GM23248 (cell line): Measurements from ENCODE around the gene ELMO1. TPM values are rescaled to one million over a fixed set of nuclear protein-coding genes. Genes with fewer than 3 reads are reported as not detected.

Source experiments
- DNase-seq: peaks from one replicate; pipeline ENCODE4 v3.0.0-alpha.2; 2015
- H2AFZ ChIP-seq: fragments of 200-600 bp; sonication (generic); 2 replicates; pipeline ENCODE4 v1.6.1; 2016; ENCODE audit warnings: antibody characterized with exemption
- H3F3A ChIP-seq: fragments of 200-600 bp; sonication (generic); 2 replicates; pipeline ENCODE4 v1.6.1; 2016; ENCODE audit warnings: mild to moderate bottlenecking, antibody characterized with exemption, mixed run types; ENCODE audit not compliant: insufficient read depth
- H3K27ac ChIP-seq: fragments of 200-600 bp; sonication (generic); 2 replicates; pipeline ENCODE4 v1.5.1; 2016; ENCODE audit warnings: mild to moderate bottlenecking
- H3K27me3 ChIP-seq: fragments of 200-600 bp; sonication (generic); replicated peaks from 2 replicates; pipeline ENCODE4 v1.6.1; 2016; ENCODE audit warnings: mild to moderate bottlenecking; ENCODE audit not compliant: insufficient read depth
- H3K36me3 ChIP-seq: fragments of 200-600 bp; sonication (generic); 2 replicates; pipeline ENCODE4 v1.6.1; 2016; ENCODE audit warnings: low read depth, mild to moderate bottlenecking
- H3K4me1 ChIP-seq: fragments of 200-600 bp; sonication (generic); 2 replicates; pipeline ENCODE4 v1.6.1; 2016; ENCODE audit warnings: mild to moderate bottlenecking; ENCODE audit not compliant: insufficient read depth
- H3K4me2 ChIP-seq: fragments of 200-600 bp; sonication (generic); one replicate; pipeline ENCODE4 v1.6.1; 2016; ENCODE audit warnings: mild to moderate bottlenecking; ENCODE audit not compliant: unreplicated experiment
- H3K4me3 ChIP-seq: fragments of 200-600 bp; sonication (generic); 2 replicates; pipeline ENCODE4 v1.5.1; 2016; ENCODE audit warnings: mild to moderate bottlenecking
- H3K79me2 ChIP-seq: fragments of 200-600 bp; sonication (generic); 2 replicates; pipeline ENCODE4 v1.6.1; 2016; ENCODE audit warnings: mild to moderate bottlenecking; ENCODE audit not compliant: insufficient read depth
- H3K9ac ChIP-seq: fragments of 200-600 bp; sonication (generic); 2 replicates; pipeline ENCODE4 v1.6.1; 2016; ENCODE audit warnings: mild to moderate bottlenecking
- H3K9me2 ChIP-seq: fragments of 200-600 bp; sonication (generic); 2 replicates; pipeline ENCODE4 v1.6.1; 2016; ENCODE audit warnings: mixed run types, mild to moderate bottlenecking, moderate library complexity; ENCODE audit not compliant: insufficient read depth
- H3K9me3 ChIP-seq: fragments of 200-600 bp; sonication (generic); one replicate; pipeline ENCODE4 v1.6.1; 2017; ENCODE audit warnings: low read depth
- H4K20me1 ChIP-seq: fragments of 200-600 bp; sonication (generic); 2 replicates; pipeline ENCODE4 v1.6.0; 2016; ENCODE audit not compliant: insufficient read depth
- EZH2 ChIP-seq: fragments of 200-600 bp; sonication (generic); IDR thresholded peaks from 2 replicates; pipeline ENCODE4 v1.6.1; 2018; ENCODE audit warnings: antibody characterized with exemption, mild to moderate bottlenecking; ENCODE audit not compliant: insufficient read depth, poor library complexity, severe bottlenecking
- EZH2phosphoT487 ChIP-seq: fragments of 200-600 bp; sonication (generic); IDR thresholded peaks from 2 replicates; pipeline ENCODE4 v1.6.1; 2018; ENCODE audit warnings: antibody characterized with exemption, moderate library complexity, mild to moderate bottlenecking, low read depth; ENCODE audit not compliant: insufficient read depth
- WGBS, 2 experiments: methylation state at CpG; one replicate each; pipeline ENCODE4 v1.1.6; 2015 to 2017; ENCODE audit warnings: low lambda C conversion rate in 2 of 2, low coverage in 1 of 2; ENCODE audit errors: missing lambda C conversion rate in 2 of 2; 5-methylcytosine and 5-hydroxymethylcytosine counted together
- in situ Hi-C: fragments of 300-500 bp; cut with MboI; formaldehyde crosslinking; loops from 2 replicates; pipeline ENCODE4 v1.15.0; 2020
- polyA plus RNA-seq: library from polyadenylated mRNA; unstranded; fragments of >200 nt; fragmentation: Nextera tagmentation; extraction: Ambion mirVana; gene quantifications from 2 replicates; pipeline ENCODE4 v1.2.1, GENCODE V29; 2016
- total RNA-seq: library from RNA; depleted of rRNA; stranded (reverse); fragments of >200 nt; shearing (Covaris generic); gene quantifications from 2 replicates; pipeline ENCODE4 v1.2.3, GENCODE V29; 2014

ELMO1 gene
- total and polyA plus RNA-seq, 2 experiments from 2014 or later: not detected

- Histone ChIP-seq H3K27ac (no peak overlapping the region), H3K4me1 (no peaks in the 10 kb centered on the region), H3K4me3 (no peak overlapping the region), H3K9me3 (no peaks in the 10 kb centered on the region), H3K79me2 (no peaks in the 10 kb centered on the region), H3K4me2 (no peak overlapping the region), H3K9me2 (no peaks in the 10 kb centered on the region), H2AFZ (no peak overlapping the region), H3K9ac (no peak overlapping the region), H3K36me3 (no peaks in the 10 kb centered on the region), H3F3A (no peaks in the 10 kb centered on the region), H4K20me1 (no peaks in the 10 kb centered on the region), H3K27me3 (no peaks in the 10 kb centered on the region)
- TF ChIP-seq EZH2 (no peak), EZH2phosphoT487 (no peak)
- no peak for DNase-seq
- 25 to 26% methylated on average over 7 of the region's 7 CpGs for WGBS, 2 experiments
- in situ Hi-C loops: no loop called here
These were observed 347.8 kb downstream of the ELMO1 start for GRCh38 chr7:37100735-37101331.

DNA sequence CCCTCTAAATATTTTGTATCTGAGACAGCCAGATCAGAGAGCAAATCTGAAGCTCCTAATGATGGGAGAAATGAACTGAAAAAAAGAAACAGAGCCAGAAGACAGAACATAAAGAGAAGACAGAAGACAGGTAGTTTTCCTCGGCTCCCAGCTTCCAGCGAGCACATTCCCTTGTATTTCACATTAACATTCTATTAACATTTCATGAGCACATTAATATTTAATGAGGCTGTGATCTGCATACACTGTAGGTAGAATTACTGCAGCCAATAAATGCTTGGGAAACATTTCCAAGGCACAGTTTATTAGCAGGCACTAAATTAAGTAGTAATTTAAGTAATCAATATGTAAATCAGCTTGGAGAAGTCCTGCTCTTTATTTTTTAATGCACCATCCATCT, 349.9 kb downstream of the ELMO1 start:
- H3K27ac ChIP-seq: no peak overlapping the region
- DNase-seq: no peak
- H3K9me3 ChIP-seq: no peaks in the 10 kb centered on the region
- no peak overlapping the region for H3K4me3 ChIP-seq
- H3K4me2 ChIP-seq: no peak overlapping the region
- H3K4me1 ChIP-seq: no peaks in the 10 kb centered on the region
- no peak overlapping the region for H3K9ac ChIP-seq
- WGBS, 2 experiments: 35 to 51% methylated on average over 2 of the region's 2 CpGs
- TF ChIP-seq EZH2phosphoT487 (no peak), EZH2 (no peak)
- no peak overlapping the region for H2AFZ ChIP-seq
- H3K27me3 ChIP-seq: no peaks in the 10 kb centered on the region
- no peaks in the 10 kb centered on the region for H3F3A ChIP-seq
- in situ Hi-C loops: no loop called here
- no peaks in the 10 kb centered on the region for H3K36me3 ChIP-seq
- H3K79me2 ChIP-seq: no peaks in the 10 kb centered on the region
- no peaks in the 10 kb centered on the region for H3K9me2 ChIP-seq
- H4K20me1 ChIP-seq: no peaks in the 10 kb centered on the region

- Histone ChIP-seq H3K36me3 (no peaks in the 10 kb centered on the region), H3K79me2 (no peaks in the 10 kb centered on the region), H3K9me2 (no peaks in the 10 kb centered on the region), H3K4me2 (no peak overlapping the region), H3F3A (no peaks in the 10 kb centered on the region), H2AFZ (no peak overlapping the region), H3K9me3 (no peaks in the 10 kb centered on the region), H3K27me3 (no peaks in the 10 kb centered on the region), H3K9ac (no peak overlapping the region), H3K4me3 (no peak overlapping the region), H3K4me1 (no peaks in the 10 kb centered on the region), H4K20me1 (no peaks in the 10 kb centered on the region), H3K27ac (no peak overlapping the region)
- 90 to 96% methylated on average over 1 of the region's 1 CpG for WGBS, 2 experiments
- DNase-seq: no peak
- in situ Hi-C loops: no loop called here
- TF ChIP-seq EZH2phosphoT487: no peak
- TF ChIP-seq EZH2: no peak
These were observed 350.7 kb downstream of the ELMO1 start for GRCh38 chr7:37097983-37098382.

DNA sequence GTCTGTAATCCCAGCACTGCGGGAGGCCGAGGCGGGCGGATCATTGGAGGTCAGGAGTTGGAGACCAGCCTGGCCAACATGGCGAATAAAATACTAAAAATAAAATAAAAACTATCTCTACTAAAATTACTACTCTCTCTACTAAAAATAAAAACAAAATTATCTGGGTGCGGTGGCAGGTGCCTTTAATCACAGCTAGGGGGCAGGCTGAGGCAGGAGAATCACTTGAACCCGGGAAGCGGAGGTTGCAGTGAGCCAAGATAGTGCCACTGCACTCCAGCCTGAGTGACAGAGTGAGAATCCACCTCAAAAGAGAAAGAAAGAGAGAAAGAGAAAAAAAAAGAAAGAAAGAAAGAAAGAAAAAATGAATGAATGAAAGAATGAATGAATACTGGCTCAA, 351.4 kb downstream of the ELMO1 start:
- no peaks in the 10 kb centered on the region for H3K36me3 ChIP-seq
- no peaks in the 10 kb centered on the region for H3K4me1 ChIP-seq
- H2AFZ ChIP-seq: no peak overlapping the region
- no peak for TF ChIP-seq EZH2
- no peak for TF ChIP-seq EZH2phosphoT487
- H3K9ac ChIP-seq: no peak overlapping the region
- no peaks in the 10 kb centered on the region for H3K9me2 ChIP-seq
- H3F3A ChIP-seq: no peaks in the 10 kb centered on the region
- no peak overlapping the region for H3K4me2 ChIP-seq
- in situ Hi-C loops: no loop called here
- no peaks in the 10 kb centered on the region for H3K79me2 ChIP-seq
- DNase-seq: no peak
- H4K20me1 ChIP-seq: no peaks in the 10 kb centered on the region
- WGBS, 2 experiments: 67 to 72% methylated on average over 8 of the region's 8 CpGs
- no peaks in the 10 kb centered on the region for H3K9me3 ChIP-seq
- no peak overlapping the region for H3K4me3 ChIP-seq
- no peaks in the 10 kb centered on the region for H3K27me3 ChIP-seq
- H3K27ac ChIP-seq: no peak overlapping the region

DNA sequence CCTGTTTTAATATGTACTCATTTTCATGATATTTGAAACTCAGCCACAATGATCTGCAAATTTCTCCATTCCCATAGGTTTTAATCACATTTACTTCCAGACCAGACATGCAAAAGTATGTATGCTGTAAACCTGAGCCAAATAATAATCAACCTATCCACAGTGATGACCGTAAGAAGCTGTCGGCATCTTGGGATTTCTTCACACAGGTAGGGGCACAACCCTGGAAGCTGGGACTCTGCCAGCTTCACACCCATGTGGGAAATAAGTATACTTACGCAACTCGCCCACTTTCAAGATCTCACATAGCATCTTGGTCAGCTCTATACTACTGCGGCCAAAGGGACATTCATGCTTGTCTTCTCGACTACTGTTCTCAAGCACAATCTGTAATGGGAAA, 352.3 kb downstream of the ELMO1 start:
- no peak overlapping the region for H3K27ac ChIP-seq
- TF ChIP-seq EZH2phosphoT487 (no peak), EZH2 (no peak)
- H3K4me2 ChIP-seq: no peak overlapping the region
- H3K9me3 ChIP-seq: no peaks in the 10 kb centered on the region
- no peaks in the 10 kb centered on the region for H3K9me2 ChIP-seq
- WGBS, 2 experiments: 66 to 76% methylated on average over 6 of the region's 6 CpGs
- no peak for DNase-seq
- no peaks in the 10 kb centered on the region for H3K4me1 ChIP-seq
- H3K36me3 ChIP-seq: no peaks in the 10 kb centered on the region
- H3K27me3 ChIP-seq: no peaks in the 10 kb centered on the region
- no peaks in the 10 kb centered on the region for H3K79me2 ChIP-seq
- H4K20me1 ChIP-seq: no peaks in the 10 kb centered on the region
- in situ Hi-C loops: no loop called here
- H3K9ac ChIP-seq: no peak overlapping the region
- H3F3A ChIP-seq: no peaks in the 10 kb centered on the region
- H2AFZ ChIP-seq: no peak overlapping the region
- H3K4me3 ChIP-seq: no peak overlapping the region
